GM12878 (cell line): Measurements from ENCODE around the gene CALHM2. TPM values are rescaled to one million over a fixed set of nuclear protein-coding genes. Genes with fewer than 3 reads are reported as not detected.

Experiments
- ATAC-seq: fragments of 200-7000 bp; cut with Tn5 transposase; 3 replicates; pipeline ENCODE4 v1.9.1; 2020; ENCODE audit warnings: mild to moderate bottlenecking, moderate library complexity
- BruUV-seq: library from RNA; stranded (reverse); fragments of 400-500 nt; replicated peaks from 2 replicates; lab custom pipeline; 2021; lab: Mats Ljungman, UMichigan
- CTCF ChIA-PET: fragments of 300-600 bp; sonication (Branson Sonifier 250); formaldehyde crosslinking; extraction: SDS; loops from one replicate; lab custom pipeline; 2021; ENCODE audit warnings: inconsistent platforms; lab: Yijun Ruan, JAX
- POLR2A ChIA-PET: fragments of 350-600 bp; formaldehyde crosslinking; extraction: SDS; loops from one replicate; lab custom pipeline; 2021; ENCODE audit warnings: inconsistent platforms; lab: Charles Lee
- RAD21 ChIA-PET: fragments of 300-600 bp; sonication (Branson Sonifier 250); formaldehyde crosslinking; loops from one replicate; lab custom pipeline; 2023; ENCODE audit warnings: antibody characterized with exemption; ENCODE audit not compliant: unreplicated experiment; lab: Charles Lee
- SMC1A ChIA-PET: fragments of 300-600 bp; sonication (Branson Sonifier 250); formaldehyde crosslinking; loops from one replicate; lab custom pipeline; 2023; ENCODE audit not compliant: unreplicated experiment, uncharacterized antibody; lab: Charles Lee
- DNase-seq: peaks from one replicate; pipeline ENCODE4 v3.0.0-alpha.2; 2011; ENCODE audit warnings: low read depth, low spot score
- FAIRE-seq: peaks from 3 replicates; lab custom pipeline; 2011; peaks lifted over from hg19 to GRCh38; lab: Jason Lieb, UNC
- H2AFZ ChIP-seq: 2 replicates; pipeline ENCODE4 v1.6.0; 2011; ENCODE audit warnings: low read depth, low read length, control low read depth; ENCODE audit not compliant: control insufficient read depth
- H3K27ac ChIP-seq: 2 replicates; pipeline ENCODE4 v1.5.1; 2011; ENCODE audit warnings: control low read depth; ENCODE audit not compliant: control insufficient read depth, insufficient read depth
- H3K27me3 ChIP-seq, 2 experiments: replicated peaks in 1 of 2; 2 replicates each; pipeline versions ENCODE4 v1.6.0 to v1.6.1; 2011; ENCODE audit warnings: low read length in 1 of 2; ENCODE audit not compliant: control insufficient read depth in 2 of 2, insufficient read depth in 2 of 2
- H3K36me3 ChIP-seq, 2 experiments: 2 replicates each; pipeline ENCODE4 v1.5.1; 2011; ENCODE audit warnings: low read length in 1 of 2; ENCODE audit not compliant: control insufficient read depth in 2 of 2, insufficient read depth in 2 of 2
- H3K4me1 ChIP-seq: 2 replicates; pipeline ENCODE4 v1.6.1; 2011; ENCODE audit warnings: mild to moderate bottlenecking, low read length, moderate library complexity, mixed read lengths; ENCODE audit not compliant: control insufficient read depth, insufficient read depth
- H3K4me2 ChIP-seq: 2 replicates; pipeline ENCODE4 v1.6.0; 2011; ENCODE audit warnings: control low read depth; ENCODE audit not compliant: control insufficient read depth, insufficient read depth
- H3K4me3 ChIP-seq: fragments of 200-600 bp; sonication (generic); 2 replicates; pipeline ENCODE4 v1.5.1; 2016
- H3K79me2 ChIP-seq: 2 replicates; pipeline ENCODE4 v1.6.0; 2011; ENCODE audit warnings: low read length; ENCODE audit not compliant: control insufficient read depth, insufficient read depth
- H3K9ac ChIP-seq: 2 replicates; pipeline ENCODE4 v1.8.0; 2011; ENCODE audit warnings: low read length, control low read depth, mixed read lengths; ENCODE audit not compliant: control insufficient read depth, insufficient read depth
- H3K9me3 ChIP-seq: replicated peaks from 3 replicates; pipeline ENCODE4 v1.5.1; 2011; ENCODE audit warnings: mild to moderate bottlenecking, low read length; ENCODE audit not compliant: control insufficient read depth, insufficient read depth
- H4K20me1 ChIP-seq: 2 replicates; pipeline ENCODE4 v1.6.0; 2011; ENCODE audit not compliant: control insufficient read depth, insufficient read depth
- BRCA1 ChIP-seq: IDR thresholded peaks from 2 replicates; pipeline ENCODE4 v1.6.1; 2011; ENCODE audit warnings: low read depth, low read length, improper control_type of control experiment
- NFIC ChIP-seq: IDR thresholded peaks from 2 replicates; pipeline ENCODE4 v1.6.1; 2012; ENCODE audit warnings: low read depth, mild to moderate bottlenecking, inconsistent platforms, low read length, moderate library complexity
- POLR2AphosphoS5 ChIP-seq: IDR thresholded peaks from 2 replicates; pipeline ENCODE4 v1.6.1; 2011; ENCODE audit warnings: mild to moderate bottlenecking, low read length, inconsistent platforms
- SMAD1 ChIP-seq: fragments of 450-650 bp; IDR thresholded peaks from 2 replicates; pipeline ENCODE4 v1.6.1; 2018; ENCODE audit warnings: mild to moderate bottlenecking, low read depth; ENCODE audit not compliant: partially characterized antibody
- SMARCA5 ChIP-seq: fragments of 450-650 bp; IDR thresholded peaks from 2 replicates; pipeline ENCODE4 v1.6.1; 2017; ENCODE audit warnings: mild to moderate bottlenecking
- SPI1 ChIP-seq: IDR thresholded peaks from 2 replicates; pipeline ENCODE4 v1.6.1; 2011; ENCODE audit warnings: low read depth, mild to moderate bottlenecking, low read length, moderate library complexity, borderline replicate concordance; ENCODE audit not compliant: insufficient read depth
- ZNF207 ChIP-seq: fragments of 450-650 bp; IDR thresholded peaks from 2 replicates; pipeline ENCODE4 v1.6.1; 2014; ENCODE audit warnings: antibody characterized with exemption, mild to moderate bottlenecking, borderline replicate concordance
- WGBS: methylation state at CpG from one replicate; pipeline ENCODE4 v1.1.6; 2016; ENCODE audit warnings: low lambda C conversion rate; ENCODE audit not compliant: insufficient replicate concordance, insufficient coverage; ENCODE audit errors: missing lambda C conversion rate; 5-methylcytosine and 5-hydroxymethylcytosine counted together
- in situ Hi-C: fragments of 300-500 bp; cut with MboI; formaldehyde crosslinking; loops from 9 replicates; pipeline ENCODE4 v1.14.3; 2018; ENCODE audit warnings: mixed read lengths
- intact Hi-C: fragments of 100-400 bp; cut with micrococcal nuclease; formaldehyde crosslinking; loops from one replicate; pipeline ENCODE4 v1.14.2; 2022; ENCODE audit not compliant: unreplicated experiment
- polyA plus RNA-seq, 11 experiments: library from polyadenylated mRNA; depleted of rRNA in 4 of 11; unstranded in 6 of 11; stranded (reverse) in 5 of 11; fragments of >200 nt; fragmentation: Nextera tagmentation in 4 of 11; fragmentation: Illumina TruSeq in 1 of 11; extraction: Ambion mirVana in 4 of 11; extraction: Trizol in 1 of 11; gene quantifications; 1 replicate in 1 of 11; 2 replicates in 10 of 11; pipeline versions ENCODE4 v1.2.1 to v1.2.3, GENCODE V29; 2011 to 2016; ENCODE audit warnings: inconsistent platforms in 2 of 11, missing spikeins in 2 of 11, low read depth in 1 of 11
- total RNA-seq, 4 experiments: library from RNA; depleted of rRNA in 3 of 4; stranded (reverse); fragments of >200 nt in 3 of 4; fragmentation: Illumina TruSeq in 1 of 4; extraction: Trizol in 1 of 4; gene quantifications; 2 replicates each; pipeline versions ENCODE4 v1.2.1 to v1.2.3, GENCODE V29; 2013 to 2021

The CALHM2 gene
- total and polyA plus RNA-seq, 10 of the 15 experiments (the other 5 are each of a cell fraction or from before 2014, with no cell fraction given): 0.60 to 23.7 (median 9.3) TPM

GRCh38 chr10:103466734-103467133, 14.6 kb upstream of the CALHM2 start:
- H2AFZ ChIP-seq: peak overlapping the region; percentile 29
- DNase-seq: no peak
- no peaks in the 10 kb centered on the region for H4K20me1 ChIP-seq
- ChIA-PET SMC1A (interaction anchor here (0.9 to 4.1 kb wide), 5 partner anchors 10 to 68 kb away, joined by 3 to 32 read pairs (median 9); partner anchors contain the start of gene CALHM2), RAD21 (interaction anchor here (1.0 to 3.9 kb wide), 6 partner anchors 8 to 21 kb away, joined by 3 to 55 read pairs (median 5); partner anchors contain the start of gene CALHM2), CTCF (interaction anchor here (1.0 to 9.2 kb wide), 7 partner anchors 9 to 98 kb away, joined by 3 to 52 read pairs (median 5); partner anchors contain the start of genes CALHM2 and TAF5), POLR2A (interaction anchor here (0.6 to 9.3 kb wide), 5 partner anchors 8 to 289 kb away, joined by 4 to 144 read pairs (median 11); partner anchors contain the start of genes CALHM1 and CALHM2)
- no peaks in the 10 kb centered on the region for H3K27me3 ChIP-seq
- FAIRE-seq: no peak
- H3K4me2 ChIP-seq: peak overlapping the region; percentile 72
- H3K9me3 ChIP-seq: no peaks in the 10 kb centered on the region
- peak overlapping the region; percentile 92 for H3K27ac ChIP-seq
- H3K4me3 ChIP-seq: 0 out of 2 replicates have a peak overlapping the region, but pooled peaks have one; percentile 33
- TF ChIP-seq BRCA1 (no peak), ZNF207 (no peak), POLR2AphosphoS5 (0 out of 2 replicates have a peak, but pooled peaks have one; percentile 15), NFIC (no peak)
- in situ Hi-C loops: no loop called here
- H3K36me3 ChIP-seq: no peaks in the 10 kb centered on the region
- H3K4me1 ChIP-seq: peaks cover 61% of the 10 kb centered on the region
- intact Hi-C loops: no loop called here
- 0 out of 3 replicates have a peak, but pooled peaks have one; percentile 2 for ATAC-seq
- TSS peak; percentile 96 for BruUV-seq
- peak overlapping the region; percentile 73 for H3K9ac ChIP-seq
- WGBS: 0% methylated on average over 3 of the region's 3 CpGs
- H3K79me2 ChIP-seq: no peaks in the 10 kb centered on the region

GRCh38 chr10:103465411-103466179, 13.4 kb upstream of the CALHM2 start:
- H3K27ac ChIP-seq: peak overlapping the region; percentile 53
- peaks cover 52% of the 10 kb centered on the region for H3K4me1 ChIP-seq
- RAD21 ChIA-PET: interaction anchor here (0.6 to 3.9 kb wide), 8 partner anchors 8 to 25 kb away, joined by 3 to 55 read pairs (median 4); partner anchors contain the start of gene CALHM2
- H3K36me3 ChIP-seq: no peaks in the 10 kb centered on the region
- H3K4me3 ChIP-seq: no peak overlapping the region
- no peaks in the 10 kb centered on the region for H3K27me3 ChIP-seq
- no peaks in the 10 kb centered on the region for H4K20me1 ChIP-seq
- POLR2A ChIA-PET: interaction anchor here (0.7 to 9.3 kb wide), 4 partner anchors 10 to 25 kb away, joined by 3 to 144 read pairs (median 15); partner anchors contain the start of gene CALHM2
- FAIRE-seq (no peak), DNase-seq (no peak), ATAC-seq (peak; percentile 13)
- in situ Hi-C loops: no loop called here
- H3K9me3 ChIP-seq: no peaks in the 10 kb centered on the region
- H2AFZ ChIP-seq: no peak overlapping the region
- CTCF ChIA-PET: interaction anchor here (0.5 to 9.2 kb wide), 9 partner anchors 10 to 97 kb away, joined by 3 to 52 read pairs (median 4); partner anchors contain the start of genes CALHM2 and TAF5
- no TSS peak for BruUV-seq
- H3K4me2 ChIP-seq: no peak overlapping the region
- H3K79me2 ChIP-seq: no peaks in the 10 kb centered on the region
- SMC1A ChIA-PET: interaction anchor here (0.7 to 4.1 kb wide), 7 partner anchors 9 to 753 kb away, joined by 3 to 32 read pairs (median 7); partner anchors contain the start of gene CALHM2
- 36% methylated on average over 14 of the region's 14 CpGs for WGBS
- no peak overlapping the region for H3K9ac ChIP-seq
- intact Hi-C loops: no loop called here
- TF ChIP-seq SPI1: peak; percentile 7; the same call in 1 of the 2 replicates
- TF ChIP-seq SMARCA5: no peak
- TF ChIP-seq SMAD1: no peak
